ENCODE data around the gene TBC1D10A. TPM values are rescaled to one million over a fixed set of nuclear protein-coding genes. Genes with fewer than 3 reads are reported as not detected.

The TBC1D10A gene
- total RNA-seq, 1 donor from 2014 or later = 7.9 TPM

- no peak for TF ChIP-seq CTCF (IDR thresholded peaks at IDR 0.05; ENCODE audit: unreplicated experiment)
- H3K27ac Mint-ChIP-seq (ENCODE audit: unreplicated experiment) = no peak overlapping the region
- H3K9me3 Mint-ChIP-seq (ENCODE audit: unreplicated experiment) = no peaks in the 10 kb centered on the region
- no peaks in the 10 kb centered on the region for H3K36me3 Mint-ChIP-seq (ENCODE audit: low read depth, unreplicated experiment)
- peaks cover 3% of the 10 kb centered on the region for H3K27me3 Mint-ChIP-seq (ENCODE audit: unreplicated experiment)
- no peak overlapping the region for H3K4me3 Mint-ChIP-seq (ENCODE audit: unreplicated experiment)
- H3K4me1 Mint-ChIP-seq (ENCODE audit: unreplicated experiment) = peaks cover 13% of the 10 kb centered on the region
- no peak for DNase-seq (ENCODE audit: low spot score)
These were observed 13.0 kb downstream of the TBC1D10A start for GRCh38 chr22:30313527-30314363.

- peaks cover 5% of the 10 kb centered on the region for H3K36me3 Mint-ChIP-seq (ENCODE audit: low read depth, unreplicated experiment)
- H3K27ac Mint-ChIP-seq (ENCODE audit: unreplicated experiment) = no peak overlapping the region
- peaks cover 5% of the 10 kb centered on the region for H3K27me3 Mint-ChIP-seq (ENCODE audit: unreplicated experiment)
- TF ChIP-seq CTCF (IDR thresholded peaks at IDR 0.05; ENCODE audit: unreplicated experiment) = no peak
- no peak for DNase-seq (ENCODE audit: low spot score)
- H3K4me3 Mint-ChIP-seq (ENCODE audit: unreplicated experiment) = no peak overlapping the region
- no peaks in the 10 kb centered on the region for H3K9me3 Mint-ChIP-seq (ENCODE audit: unreplicated experiment)
- H3K4me1 Mint-ChIP-seq (ENCODE audit: unreplicated experiment) = peaks cover 13% of the 10 kb centered on the region
These were observed 14.7 kb downstream of the TBC1D10A start for GRCh38 chr22:30312053-30312452.

- TF ChIP-seq CTCF (IDR thresholded peaks at IDR 0.05; ENCODE audit: unreplicated experiment) = no peak
- Mint-ChIP-seq H3K4me3 (ENCODE audit: unreplicated experiment) (no peak overlapping the region), H3K4me1 (ENCODE audit: unreplicated experiment) (peaks cover 19% of the 10 kb centered on the region), H3K27me3 (ENCODE audit: unreplicated experiment) (peaks cover 5% of the 10 kb centered on the region), H3K27ac (ENCODE audit: unreplicated experiment) (no peak overlapping the region), H3K9me3 (ENCODE audit: unreplicated experiment) (no peaks in the 10 kb centered on the region), H3K36me3 (ENCODE audit: low read depth, unreplicated experiment) (peaks cover 5% of the 10 kb centered on the region)
- no peak for DNase-seq (ENCODE audit: low spot score)
These were observed 15.6 kb downstream of the TBC1D10A start for GRCh38 chr22:30310881-30311771.

GRCh38 chr22:30309951-30310741, 16.6 kb downstream of the TBC1D10A start:
- Mint-ChIP-seq H3K4me3 (ENCODE audit: unreplicated experiment) (no peak overlapping the region), H3K27me3 (ENCODE audit: unreplicated experiment) (peaks cover 5% of the 10 kb centered on the region), H3K4me1 (ENCODE audit: unreplicated experiment) (peaks cover 29% of the 10 kb centered on the region), H3K9me3 (ENCODE audit: unreplicated experiment) (no peaks in the 10 kb centered on the region), H3K27ac (ENCODE audit: unreplicated experiment) (no peak overlapping the region), H3K36me3 (ENCODE audit: low read depth, unreplicated experiment) (peaks cover 5% of the 10 kb centered on the region)
- no peak for DNase-seq (ENCODE audit: low spot score)
- no peak for TF ChIP-seq CTCF (IDR thresholded peaks at IDR 0.05; ENCODE audit: unreplicated experiment)

Data from endothelial cell (in vitro differentiated cells).